OCI-LY1 (cell line): ENCODE results near the gene MTMR1.

ENCODE experiments used
- EZH2 ChIP-seq: fragments of 200-600 bp; sonication (generic), shearing (Covaris generic); IDR thresholded peaks from 2 replicates; pipeline ENCODE4 v1.8.0; 2017; ENCODE audit warnings: borderline replicate concordance, mixed run types, mild to moderate bottlenecking, antibody characterized with exemption, low read length, moderate library complexity, mixed read lengths
- TF ChIP-seq, protein P1 (sequence below): fragments of 200-600 bp; sonication (generic), shearing (Covaris generic); IDR thresholded peaks from 2 replicates; pipeline ENCODE4 v1.5.1; 2017; ENCODE audit warnings: mild to moderate bottlenecking, antibody characterized with exemption, low read length, moderate library complexity, mixed read lengths

DNA sequence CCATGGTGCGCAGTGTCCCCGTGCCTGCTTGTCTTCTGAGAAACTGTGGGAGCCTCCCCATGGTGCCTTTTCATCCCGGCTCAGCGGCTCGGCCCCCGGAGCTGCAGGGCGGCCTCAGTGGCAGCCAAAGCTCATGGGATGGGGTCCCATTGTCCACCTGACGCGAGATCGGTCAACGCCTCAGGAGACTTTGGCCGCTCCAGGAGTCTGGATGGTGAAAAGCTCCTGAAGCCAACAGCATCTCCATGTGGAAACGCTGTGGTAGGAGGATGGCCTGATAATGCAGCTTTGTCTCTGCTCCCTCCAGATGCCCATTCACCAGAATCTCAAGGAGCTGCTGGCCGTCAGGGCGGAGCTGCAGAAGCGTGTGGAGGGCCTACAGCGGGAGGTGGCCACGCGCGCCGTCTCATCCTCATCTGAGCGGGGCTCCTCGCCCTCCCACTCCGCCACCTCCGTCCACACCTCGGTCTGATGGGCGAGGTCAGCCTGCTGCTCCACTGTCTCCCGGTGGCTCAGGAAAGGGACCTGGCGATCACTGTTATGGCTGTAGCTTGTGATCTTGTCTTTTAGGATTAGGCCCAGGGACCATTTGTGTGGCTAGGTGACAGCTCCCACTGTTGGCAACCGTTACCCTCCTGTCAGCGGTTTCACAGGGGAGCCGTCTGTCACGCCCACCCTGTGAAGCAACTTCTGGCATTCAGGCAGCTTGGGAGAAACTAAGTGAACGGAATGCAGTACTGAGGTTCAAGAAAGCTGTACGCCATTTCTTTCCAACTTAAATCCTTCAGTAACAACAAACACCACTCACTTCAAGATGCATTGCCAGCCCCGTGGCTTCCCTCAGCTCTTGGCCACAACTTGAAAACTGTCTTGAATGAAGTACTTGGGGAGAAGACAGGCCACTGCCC lies 69.3 kb downstream of the MTMR1 start:
- TF ChIP-seq, protein P1, sequence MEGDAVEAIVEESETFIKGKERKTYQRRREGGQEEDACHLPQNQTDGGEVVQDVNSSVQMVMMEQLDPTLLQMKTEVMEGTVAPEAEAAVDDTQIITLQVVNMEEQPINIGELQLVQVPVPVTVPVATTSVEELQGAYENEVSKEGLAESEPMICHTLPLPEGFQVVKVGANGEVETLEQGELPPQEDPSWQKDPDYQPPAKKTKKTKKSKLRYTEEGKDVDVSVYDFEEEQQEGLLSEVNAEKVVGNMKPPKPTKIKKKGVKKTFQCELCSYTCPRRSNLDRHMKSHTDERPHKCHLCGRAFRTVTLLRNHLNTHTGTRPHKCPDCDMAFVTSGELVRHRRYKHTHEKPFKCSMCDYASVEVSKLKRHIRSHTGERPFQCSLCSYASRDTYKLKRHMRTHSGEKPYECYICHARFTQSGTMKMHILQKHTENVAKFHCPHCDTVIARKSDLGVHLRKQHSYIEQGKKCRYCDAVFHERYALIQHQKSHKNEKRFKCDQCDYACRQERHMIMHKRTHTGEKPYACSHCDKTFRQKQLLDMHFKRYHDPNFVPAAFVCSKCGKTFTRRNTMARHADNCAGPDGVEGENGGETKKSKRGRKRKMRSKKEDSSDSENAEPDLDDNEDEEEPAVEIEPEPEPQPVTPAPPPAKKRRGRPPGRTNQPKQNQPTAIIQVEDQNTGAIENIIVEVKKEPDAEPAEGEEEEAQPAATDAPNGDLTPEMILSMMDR = no peak
- no peak for TF ChIP-seq EZH2
